ENCODE measurements around the gene CLCN7.

Gene CLCN7

DNA sequence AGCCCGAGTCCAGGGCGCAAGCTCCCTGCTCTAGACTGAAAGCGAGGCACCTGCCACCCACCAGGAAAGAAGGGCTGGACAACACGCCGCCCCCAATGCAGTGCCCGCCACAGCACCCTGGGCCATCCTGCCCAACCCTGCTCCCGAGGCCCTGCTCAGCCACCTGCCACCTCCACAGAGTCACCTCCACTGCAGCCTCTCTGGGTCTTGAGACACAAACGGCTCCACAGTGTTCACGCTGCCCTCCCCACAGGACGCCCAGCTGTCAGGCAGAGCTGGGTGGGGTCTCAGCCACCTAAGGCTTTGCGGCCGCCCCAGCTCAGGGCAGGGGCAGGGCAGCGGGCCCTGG lies 9.3 kb downstream of the CLCN7 start:
- Histone ChIP-seq H3K27ac (no peak overlapping the region), H3K4me3 (ENCODE audit: low read depth, low read length) (no peak overlapping the region), H3K27me3 (replicated peaks) (no peaks in the 10 kb centered on the region), H3K36me3 (replicated peaks) (peaks cover 8% of the 10 kb centered on the region)
- no peak for DNase-seq
- TF ChIP-seq CTCF (IDR thresholded peaks at IDR 0.05; ENCODE audit: low read depth, low read length, missing control alignments): no peak
- in situ Hi-C loops (cut with HindIII; ENCODE audit: low pct_ligation_motif_present, low sequenced_read_pairs): no loop called here

DNA sequence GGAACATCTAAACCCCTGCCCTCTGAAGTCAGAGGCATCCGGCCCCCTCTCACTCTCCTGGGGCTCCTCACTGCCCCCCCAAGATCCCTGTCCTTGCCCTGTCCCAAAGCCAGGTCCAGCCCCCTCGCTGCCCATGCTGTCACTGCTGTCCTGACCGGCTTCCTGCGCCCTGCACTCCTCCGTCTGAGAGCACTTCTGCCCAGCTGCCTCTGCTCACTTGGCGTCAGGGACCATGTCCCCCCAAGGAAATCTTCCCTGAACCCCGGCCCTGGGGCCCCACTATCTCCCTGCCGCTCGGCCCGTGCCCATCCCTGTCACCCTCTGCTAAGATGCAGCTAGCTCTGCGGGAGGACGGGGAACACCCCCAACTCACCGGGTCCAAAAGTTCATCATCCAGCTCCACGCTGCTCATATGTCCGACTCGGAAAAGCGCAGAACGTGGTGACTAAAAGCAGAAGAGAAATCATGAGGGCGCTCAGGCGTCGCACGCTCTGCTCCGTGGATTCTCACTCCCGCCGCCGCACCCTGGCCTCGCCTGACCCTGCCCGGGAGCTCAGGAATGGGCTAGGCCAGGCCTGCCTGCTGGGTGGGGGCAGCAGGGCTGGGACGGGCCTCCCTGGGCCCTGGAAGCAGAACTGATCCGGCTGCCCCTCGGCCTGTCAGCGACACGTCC lies 9.8 kb downstream of the CLCN7 start:
- H3K4me3 ChIP-seq (ENCODE audit: low read depth, low read length): no peak overlapping the region
- DNase-seq: no peak
- no peaks in the 10 kb centered on the region for H3K27me3 ChIP-seq (replicated peaks)
- in situ Hi-C loops (cut with HindIII; ENCODE audit: low pct_ligation_motif_present, low sequenced_read_pairs): no loop called here
- H3K36me3 ChIP-seq (replicated peaks): peaks cover 13% of the 10 kb centered on the region
- TF ChIP-seq CTCF (IDR thresholded peaks at IDR 0.05; ENCODE audit: low read depth, low read length, missing control alignments): no peak
- H3K27ac ChIP-seq: no peak overlapping the region

DNA sequence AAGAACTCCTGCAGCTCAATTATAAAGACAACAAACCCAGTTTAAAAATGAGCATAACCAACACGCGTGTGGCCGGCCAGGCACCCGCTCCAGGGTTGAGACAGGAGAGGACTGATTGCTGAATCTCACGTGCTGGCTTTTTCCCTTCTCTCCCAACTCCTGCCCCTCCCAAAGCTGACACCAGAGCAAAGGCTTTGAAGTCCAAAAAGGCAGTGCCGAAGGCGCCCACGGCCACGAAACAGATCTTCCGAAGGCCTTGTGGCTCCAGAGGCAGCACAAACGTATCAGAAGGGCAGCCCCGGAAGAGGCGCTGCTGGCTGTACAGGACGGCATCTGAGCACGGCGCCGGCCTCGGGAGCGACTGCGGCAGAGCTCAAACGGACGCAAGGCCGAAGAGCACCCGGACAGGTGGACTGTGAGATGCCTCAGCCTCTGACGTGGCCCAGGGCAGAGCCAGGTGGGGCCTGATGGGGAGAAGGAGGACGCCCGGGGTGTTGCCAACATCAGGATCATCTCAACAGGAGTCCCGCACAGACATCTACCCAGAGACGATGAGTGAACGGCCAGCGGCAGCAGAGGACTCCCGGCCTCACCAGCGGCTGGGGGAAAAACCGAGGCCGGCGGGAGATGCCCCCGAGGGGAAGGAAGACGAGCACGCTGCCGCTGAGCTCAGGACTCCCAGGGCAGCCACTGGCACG lies 10.5 kb downstream of the CLCN7 start:
- H3K36me3 ChIP-seq (replicated peaks): peaks cover 13% of the 10 kb centered on the region
- H3K27me3 ChIP-seq (replicated peaks): no peaks in the 10 kb centered on the region
- no peak overlapping the region for H3K27ac ChIP-seq
- no peak for DNase-seq
- in situ Hi-C loops (cut with HindIII; ENCODE audit: low pct_ligation_motif_present, low sequenced_read_pairs): no loop called here
- TF ChIP-seq CTCF (IDR thresholded peaks at IDR 0.05; ENCODE audit: low read depth, low read length, missing control alignments): no peak
- H3K4me3 ChIP-seq (ENCODE audit: low read depth, low read length): no peak overlapping the region

DNA sequence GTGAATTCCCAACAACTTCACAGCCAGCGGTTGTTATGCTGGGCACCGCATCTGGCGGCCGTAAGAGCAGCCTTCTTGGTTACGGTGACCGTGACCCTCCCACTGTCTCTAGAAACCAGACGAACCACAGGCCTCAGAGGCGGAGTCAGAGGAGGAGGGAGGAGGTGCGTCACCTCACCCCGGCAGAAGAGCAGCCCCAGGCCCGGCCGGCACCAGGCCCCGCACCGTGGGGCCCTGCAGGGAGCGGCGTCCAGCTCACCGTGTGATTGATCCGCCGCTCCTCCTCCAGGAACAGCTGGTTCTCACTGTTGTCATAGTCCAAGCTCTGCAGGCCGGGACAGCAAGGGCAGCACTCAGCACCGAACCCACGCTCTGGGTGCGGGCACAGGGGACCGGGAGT lies 13.7 kb downstream of the CLCN7 start:
- Histone ChIP-seq H3K27me3 (replicated peaks) (no peaks in the 10 kb centered on the region), H3K27ac (no peak overlapping the region), H3K36me3 (replicated peaks) (peaks cover 16% of the 10 kb centered on the region), H3K4me3 (ENCODE audit: low read depth, low read length) (no peak overlapping the region)
- no peak for TF ChIP-seq CTCF (IDR thresholded peaks at IDR 0.05; ENCODE audit: low read depth, low read length, missing control alignments)
- DNase-seq: no peak
- in situ Hi-C loops (cut with HindIII; ENCODE audit: low pct_ligation_motif_present, low sequenced_read_pairs): no loop called here

DNA sequence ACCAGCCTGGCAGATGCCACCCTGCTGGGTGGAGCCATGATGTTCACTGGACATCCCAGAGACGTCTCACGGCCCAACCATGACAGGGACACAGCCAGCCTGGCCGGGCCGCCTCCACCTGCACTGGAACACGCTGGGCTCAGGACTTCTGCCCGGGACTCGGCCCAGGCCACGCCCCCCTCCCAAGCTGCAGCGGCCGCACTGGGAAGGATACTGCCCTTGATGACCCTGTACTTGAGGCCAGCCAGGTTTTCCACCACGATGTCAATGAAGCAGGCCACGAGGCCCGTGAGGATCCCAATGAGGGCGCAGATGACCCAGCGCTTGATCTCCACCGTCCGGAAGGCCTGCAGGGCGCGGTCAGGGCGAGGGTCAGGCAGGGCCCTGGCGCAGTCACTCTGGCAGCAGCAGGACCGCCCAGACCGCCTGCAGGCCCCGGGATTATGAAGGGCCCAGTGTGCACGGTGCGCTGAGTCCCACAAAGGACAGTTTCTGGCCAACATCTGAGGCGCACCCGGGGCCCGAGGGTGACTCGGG lies 14.2 kb downstream of the CLCN7 start:
- no peak for TF ChIP-seq CTCF (IDR thresholded peaks at IDR 0.05; ENCODE audit: low read depth, low read length, missing control alignments)
- in situ Hi-C loops (cut with HindIII; ENCODE audit: low pct_ligation_motif_present, low sequenced_read_pairs): no loop called here
- Histone ChIP-seq H3K36me3 (replicated peaks) (peaks cover 16% of the 10 kb centered on the region), H3K27me3 (replicated peaks) (no peaks in the 10 kb centered on the region), H3K4me3 (ENCODE audit: low read depth, low read length) (no peak overlapping the region), H3K27ac (no peak overlapping the region)
- DNase-seq: no peak
